Measurements from ENCODE around the gene SLC22A7.

The SLC22A7 gene

GRCh38 chr6:43303751-43304331 is 5.8 kb downstream of the SLC22A7 start:
- TF ChIP-seq, protein P1, sequence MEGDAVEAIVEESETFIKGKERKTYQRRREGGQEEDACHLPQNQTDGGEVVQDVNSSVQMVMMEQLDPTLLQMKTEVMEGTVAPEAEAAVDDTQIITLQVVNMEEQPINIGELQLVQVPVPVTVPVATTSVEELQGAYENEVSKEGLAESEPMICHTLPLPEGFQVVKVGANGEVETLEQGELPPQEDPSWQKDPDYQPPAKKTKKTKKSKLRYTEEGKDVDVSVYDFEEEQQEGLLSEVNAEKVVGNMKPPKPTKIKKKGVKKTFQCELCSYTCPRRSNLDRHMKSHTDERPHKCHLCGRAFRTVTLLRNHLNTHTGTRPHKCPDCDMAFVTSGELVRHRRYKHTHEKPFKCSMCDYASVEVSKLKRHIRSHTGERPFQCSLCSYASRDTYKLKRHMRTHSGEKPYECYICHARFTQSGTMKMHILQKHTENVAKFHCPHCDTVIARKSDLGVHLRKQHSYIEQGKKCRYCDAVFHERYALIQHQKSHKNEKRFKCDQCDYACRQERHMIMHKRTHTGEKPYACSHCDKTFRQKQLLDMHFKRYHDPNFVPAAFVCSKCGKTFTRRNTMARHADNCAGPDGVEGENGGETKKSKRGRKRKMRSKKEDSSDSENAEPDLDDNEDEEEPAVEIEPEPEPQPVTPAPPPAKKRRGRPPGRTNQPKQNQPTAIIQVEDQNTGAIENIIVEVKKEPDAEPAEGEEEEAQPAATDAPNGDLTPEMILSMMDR (IDR thresholded peaks at IDR 0.05; ENCODE audit: insufficient read depth, low read depth, low read length, missing control alignments), result no peak
- no peak overlapping the region for H3K4me3 ChIP-seq (ENCODE audit: low read depth, low read length)
- no peak for DNase-seq (ENCODE audit: low read depth)

- H3K4me3 ChIP-seq (ENCODE audit: low read depth, low read length), result no peak overlapping the region
- TF ChIP-seq, protein P1 (IDR thresholded peaks at IDR 0.05; ENCODE audit: insufficient read depth, low read depth, low read length, missing control alignments), result no peak
These were observed 6.3 kb downstream of the SLC22A7 start for GRCh38 chr6:43304361-43304760.

DNA sequence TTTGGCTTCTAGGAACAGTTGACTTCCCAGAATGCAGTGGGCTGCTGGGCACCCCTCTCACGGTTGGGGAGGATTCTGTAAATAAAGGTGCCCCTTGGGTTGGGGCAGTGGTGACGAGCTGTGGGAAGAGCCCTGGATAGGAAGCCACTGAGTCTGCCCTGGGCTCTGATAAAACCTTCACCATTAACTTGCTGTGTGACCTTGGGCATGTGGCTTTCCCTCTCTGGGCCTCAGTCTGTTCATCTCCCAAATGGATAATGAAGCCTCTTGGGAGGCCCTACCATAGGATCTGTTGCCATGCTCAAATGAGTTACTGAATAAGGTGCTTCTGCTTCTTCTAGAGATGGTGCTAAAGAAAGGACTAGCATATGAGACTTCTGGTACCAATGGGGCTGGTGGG is 6.8 kb downstream of the SLC22A7 start:
- TF ChIP-seq, protein P1 (IDR thresholded peaks at IDR 0.05; ENCODE audit: insufficient read depth, low read depth, low read length, missing control alignments), result no peak
- H3K4me3 ChIP-seq (ENCODE audit: low read depth, low read length), result no peak overlapping the region

More at GRCh38 chr6:43304361-43304760, 6.3 kb downstream of the SLC22A7 start:
- no peak for DNase-seq (ENCODE audit: low read depth)

DNA sequence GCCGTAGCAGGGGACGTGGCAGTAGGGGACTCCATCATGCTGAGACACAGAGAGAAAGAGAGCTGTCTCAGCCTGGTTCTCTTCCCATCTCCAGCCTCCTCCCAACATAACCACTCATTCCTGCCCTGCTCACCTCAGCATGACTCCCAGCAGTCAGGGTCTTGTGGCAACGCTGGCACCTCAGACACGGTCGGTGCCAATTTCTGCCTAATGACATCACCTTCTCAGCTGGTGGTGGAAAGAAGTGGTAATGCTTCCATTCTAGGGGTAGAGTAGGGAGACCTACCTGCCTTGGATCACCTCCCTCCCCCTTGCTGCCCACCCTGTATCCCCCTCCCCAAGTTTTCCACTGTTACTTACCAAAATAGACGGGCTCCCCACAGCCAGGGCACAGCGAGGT is 8.0 kb downstream of the SLC22A7 start:
- no peak for DNase-seq (ENCODE audit: low read depth)
- TF ChIP-seq, protein P1 (IDR thresholded peaks at IDR 0.05; ENCODE audit: insufficient read depth, low read depth, low read length, missing control alignments), result no peak

More for the DNA sequence above, 6.8 kb downstream of the SLC22A7 start:
- no peak for DNase-seq (ENCODE audit: low read depth)

DNA sequence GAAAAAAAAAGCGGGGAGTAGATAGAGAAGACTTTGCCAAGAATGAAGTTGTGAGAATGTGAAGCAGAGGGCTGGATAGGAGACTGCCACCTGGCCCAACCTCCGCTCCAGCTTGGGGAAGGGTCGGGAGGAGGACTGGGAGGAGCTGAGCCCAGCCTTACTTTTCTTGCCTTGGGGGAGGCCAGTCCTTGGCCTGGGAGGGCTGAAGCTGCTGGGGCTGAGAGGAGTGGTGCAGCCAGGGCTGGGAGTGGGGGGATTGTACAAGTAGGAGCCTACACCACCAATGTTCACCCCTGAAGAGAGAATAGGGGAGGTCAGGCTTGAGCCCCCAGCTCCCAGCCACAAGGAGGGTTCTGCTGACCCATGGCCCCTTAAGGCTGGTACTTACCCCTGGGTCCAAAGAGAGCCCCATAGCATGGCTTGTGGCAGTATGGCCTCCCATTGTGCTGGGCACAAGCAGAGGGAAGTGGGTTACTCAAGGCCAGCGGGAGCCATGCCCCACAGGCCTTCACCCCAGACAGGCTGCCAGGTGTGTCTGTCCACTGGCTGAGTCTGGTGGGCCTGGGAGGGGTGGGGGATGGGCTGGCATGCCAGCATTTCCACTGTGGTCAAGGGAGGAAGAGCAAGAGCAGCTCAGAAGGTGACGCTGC is 9.5 kb downstream of the SLC22A7 start:
- no peak overlapping the region for H3K4me3 ChIP-seq (ENCODE audit: low read depth, low read length)
- TF ChIP-seq, protein P1 (IDR thresholded peaks at IDR 0.05; ENCODE audit: insufficient read depth, low read depth, low read length, missing control alignments), result no peak
- DNase-seq (ENCODE audit: low read depth), result no peak

More for the DNA sequence above, 8.0 kb downstream of the SLC22A7 start:
- no peak overlapping the region for H3K4me3 ChIP-seq (ENCODE audit: low read depth, low read length)

GRCh38 chr6:43308101-43308989 is 10.3 kb downstream of the SLC22A7 start, which contains the start of gene CRIP3:
Gene CRIP3, minus strand, starts transcription at chr6:43308826. Its CDS starts 34 bp downstream, at chr6:43308792.
- H3K4me3 ChIP-seq (ENCODE audit: low read depth, low read length), result peak within 1 kb of the TSS; percentile 57
- TF ChIP-seq, protein P1 (IDR thresholded peaks at IDR 0.05; ENCODE audit: insufficient read depth, low read depth, low read length, missing control alignments), result peak; percentile 68
- peak; percentile 71 for DNase-seq (ENCODE audit: low read depth)
